SH-SY5Y (cell line): Measurements from ENCODE around the gene VNN1.

Experiments used
- GATA2 ChIP-seq: IDR thresholded peaks from 2 replicates; pipeline ENCODE4 v1.6.1; 2011; ENCODE audit warnings: mild to moderate bottlenecking, low read depth, low read length
- GATA3 ChIP-seq: IDR thresholded peaks from 2 replicates; pipeline ENCODE4 v1.6.1; 2011; ENCODE audit warnings: low read depth, mild to moderate bottlenecking, low read length, moderate library complexity

VNN1 gene

GRCh38 chr6:132734694-132735236, 20.9 kb upstream of the VNN1 start:
- no peak for TF ChIP-seq GATA3
- no peak for TF ChIP-seq GATA2

DNA sequence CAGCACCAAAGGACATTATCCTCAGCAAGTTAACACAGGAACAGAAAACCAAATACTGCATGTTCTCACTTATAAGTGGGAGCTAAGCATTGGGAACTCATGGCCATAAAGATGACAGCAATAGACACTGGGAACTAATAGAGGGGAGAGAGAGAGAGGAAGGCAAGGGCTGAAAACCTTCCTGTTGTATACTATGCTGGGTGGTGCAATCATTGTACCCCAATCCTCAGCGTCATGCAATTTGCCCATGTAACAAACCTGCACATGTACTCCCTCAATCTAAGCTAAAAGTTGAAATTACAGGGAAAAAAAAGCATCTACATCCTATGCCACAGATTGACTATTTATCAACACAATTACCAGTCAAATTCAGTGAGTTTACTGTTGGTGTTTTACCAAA, 20.0 kb upstream of the VNN1 start:
- TF ChIP-seq GATA3, result no peak
- TF ChIP-seq GATA2, result no peak

DNA sequence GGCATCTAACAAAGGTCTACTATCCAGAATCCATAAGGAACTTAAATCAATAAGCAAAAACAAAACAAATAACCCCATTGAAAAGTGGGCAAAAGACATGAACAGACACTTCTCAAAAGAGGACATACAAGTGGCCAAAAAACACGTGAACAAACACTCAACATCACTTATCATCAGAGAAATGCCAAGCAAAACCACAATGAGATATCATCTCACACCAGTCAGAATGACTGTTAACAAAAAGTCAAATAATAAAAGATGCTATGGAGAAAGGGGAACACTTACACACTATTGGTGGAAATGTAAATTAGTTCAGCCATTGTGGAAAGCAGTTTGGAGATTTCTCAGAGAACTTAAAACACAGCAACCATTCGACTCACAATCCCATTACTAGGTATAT, 19.4 kb upstream of the VNN1 start:
- TF ChIP-seq GATA3 (no peak), GATA2 (no peak)

GRCh38 chr6:132731086-132731485, 17.2 kb upstream of the VNN1 start:
- TF ChIP-seq GATA2 (no peak), GATA3 (no peak)

DNA sequence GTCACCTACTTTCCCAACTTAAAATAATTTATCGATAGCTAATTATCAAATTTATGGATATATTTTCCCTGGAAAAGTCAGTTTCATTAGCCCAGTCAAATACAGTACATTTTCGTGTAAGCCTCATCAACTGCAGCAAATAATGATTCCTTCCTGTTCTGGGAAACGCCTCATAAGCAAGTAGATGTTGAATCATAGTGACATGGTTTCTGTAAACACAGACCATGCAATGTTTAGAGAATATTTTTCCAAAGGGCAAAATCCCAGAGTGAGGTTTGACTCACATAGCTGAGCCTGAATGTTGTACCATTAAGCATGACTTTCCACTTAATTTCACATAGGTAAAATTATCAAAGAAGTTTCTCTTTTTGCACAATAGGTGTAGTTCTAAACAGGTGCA, 16.7 kb upstream of the VNN1 start:
- TF ChIP-seq GATA2, result no peak
- TF ChIP-seq GATA3, result no peak

- TF ChIP-seq GATA2, result no peak
- TF ChIP-seq GATA3, result no peak
These were observed 14.8 kb upstream of the VNN1 start for GRCh38 chr6:132728616-132729015.

DNA sequence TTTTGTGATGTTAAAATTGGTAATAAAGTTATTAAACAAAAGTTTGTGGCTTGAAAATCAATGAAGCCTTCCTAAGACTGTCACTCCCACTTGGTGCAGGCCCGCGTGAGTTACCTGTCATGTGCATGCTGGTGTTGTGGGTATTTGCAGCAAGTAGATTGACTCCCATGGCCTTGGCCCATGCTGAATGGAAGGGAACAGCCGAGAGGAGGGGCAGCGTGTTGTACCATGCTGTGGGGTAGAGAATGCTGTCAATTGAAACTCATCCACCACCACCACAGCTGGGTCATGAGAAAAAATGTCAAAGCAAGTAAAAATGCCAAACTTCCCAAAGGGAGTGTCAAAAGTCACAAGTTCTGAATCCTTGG, 12.7 kb upstream of the VNN1 start:
- TF ChIP-seq GATA2 (no peak), GATA3 (no peak)

DNA sequence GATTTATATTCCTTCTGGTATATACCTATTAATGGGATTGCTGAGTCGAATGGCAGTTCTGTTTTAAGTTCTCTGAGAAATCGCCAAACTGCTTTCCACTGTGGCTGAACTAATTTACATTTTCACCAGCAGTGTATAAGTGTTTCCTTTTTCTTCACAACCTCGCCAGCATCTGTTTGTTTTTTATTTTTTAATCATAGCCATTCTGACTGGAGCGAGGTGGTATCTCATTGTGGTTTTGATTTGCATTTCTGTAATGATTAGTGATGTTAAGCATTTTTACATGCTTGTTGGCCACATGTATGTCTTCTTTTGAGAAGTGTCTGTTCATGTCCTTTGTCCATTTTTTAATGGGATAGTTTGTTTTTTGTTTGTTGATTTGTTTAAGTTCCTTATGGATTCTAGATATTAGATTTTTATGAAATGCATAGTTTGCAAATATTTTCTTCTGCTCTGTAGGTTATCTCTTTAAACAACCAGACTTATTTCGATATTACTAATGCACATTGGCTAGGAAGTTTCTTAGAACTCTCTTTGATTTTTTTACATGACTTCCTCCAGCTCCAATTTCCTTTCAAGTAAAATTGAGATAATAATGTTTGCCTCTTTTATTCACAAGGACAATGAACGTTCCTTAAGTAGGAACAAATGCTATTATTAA, 12.2 kb upstream of the VNN1 start:
- TF ChIP-seq GATA3 (no peak), GATA2 (no peak)

- TF ChIP-seq GATA2 (no peak), GATA3 (no peak)
These were observed 11.6 kb upstream of the VNN1 start for GRCh38 chr6:132725471-132725870.

GRCh38 chr6:132719736-132720448, 6.0 kb upstream of the VNN1 start:
- TF ChIP-seq GATA2 (no peak), GATA3 (no peak)

- TF ChIP-seq GATA2 (no peak), GATA3 (no peak)
These were observed 2.2 kb upstream of the VNN1 start for GRCh38 chr6:132715881-132716637.

- TF ChIP-seq GATA2, result no peak
- no peak for TF ChIP-seq GATA3
These were observed 1.3 kb upstream of the VNN1 start for GRCh38 chr6:132715204-132715603.

DNA sequence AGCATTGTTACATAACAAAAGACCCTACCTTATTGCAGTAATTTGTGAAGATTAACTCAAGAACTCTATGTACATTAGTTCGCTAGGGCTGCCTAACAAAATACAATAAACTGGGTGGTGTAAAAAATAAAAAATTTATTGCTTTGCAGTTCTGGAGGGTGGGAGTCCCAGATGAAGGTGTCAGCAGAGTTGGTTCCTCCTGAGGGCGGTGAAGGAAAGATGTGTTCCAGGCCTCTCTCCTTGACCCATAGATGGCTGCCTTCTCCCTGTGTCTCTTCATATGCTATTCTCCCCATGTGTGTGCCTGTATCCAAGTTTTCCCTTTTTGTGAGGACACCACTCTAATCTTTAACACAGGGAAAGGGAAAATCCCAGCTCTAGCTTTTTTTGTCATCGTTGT, 305 bp upstream of the VNN1 start:
- TF ChIP-seq GATA3, result no peak
- no peak for TF ChIP-seq GATA2

GRCh38 chr6:132712366-132712765, 1.5 kb downstream of the VNN1 start:
- TF ChIP-seq GATA2 (no peak), GATA3 (no peak)
